Stimulated activated CD4-positive, alpha-beta T cell treated with anti-CD3 and anti-CD28 coated beads, Interleukin-15, amount 100 ng/mL, for 1 hour (primary cell): Measurements from ENCODE around the gene IDH3A.

Experiments
- DNase-seq, 2 donors: peaks; one replicate each; pipeline ENCODE4 v3.0.0-alpha.2; 2020; ENCODE audit warnings: low read depth in 1 of 2, low spot score in 1 of 2

The IDH3A gene

GRCh38 chr15:78201281-78202190, 52.4 kb downstream of the IDH3A start:
- DNase-seq: no peak

DNA sequence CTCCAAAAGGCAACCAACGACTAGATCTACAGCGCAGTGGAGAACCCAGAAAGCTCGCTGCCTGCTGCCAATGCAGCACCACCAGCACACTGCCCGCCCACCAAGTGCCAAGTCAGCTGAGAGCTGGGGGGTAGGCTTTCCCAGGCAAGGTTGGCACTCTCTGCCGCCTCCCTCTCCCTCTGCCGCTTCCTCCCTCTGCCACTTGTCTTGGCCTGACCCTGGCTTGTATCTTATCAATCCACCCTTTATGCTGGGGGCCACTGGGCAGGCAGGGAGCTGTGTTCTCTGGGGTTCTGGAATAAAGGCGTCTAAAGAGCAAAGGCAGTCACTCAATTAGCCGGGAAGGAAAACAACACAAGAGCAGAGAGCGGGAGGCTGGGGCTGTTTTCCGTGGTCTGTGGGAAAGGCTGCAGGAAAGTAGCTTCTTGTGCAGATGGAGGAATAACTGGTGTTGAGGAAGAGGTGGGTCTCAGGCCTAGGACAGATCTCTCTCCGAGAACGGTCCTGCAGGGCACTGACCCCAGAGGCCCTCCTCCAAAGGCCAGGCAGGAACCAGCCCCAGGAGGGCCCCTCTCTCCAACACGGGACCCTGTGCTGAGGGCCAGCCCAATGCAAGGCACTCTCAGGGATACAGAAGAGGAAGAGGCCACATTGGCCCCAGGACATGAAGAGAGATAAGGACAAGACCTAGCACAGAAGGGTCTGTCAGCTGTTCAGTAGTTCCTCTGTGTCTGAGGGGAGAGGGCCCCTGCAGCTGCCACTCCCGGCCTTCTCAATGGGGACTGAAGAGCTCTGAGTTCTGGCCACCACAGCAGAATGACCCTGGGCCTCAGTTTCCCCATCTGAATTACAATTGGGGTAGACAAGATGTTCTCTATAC, 54.4 kb downstream of the IDH3A start:
- no peak for DNase-seq

- no peak for DNase-seq
Observed at GRCh38 chr15:78204351-78205309, 55.5 kb downstream of the IDH3A start.

DNA sequence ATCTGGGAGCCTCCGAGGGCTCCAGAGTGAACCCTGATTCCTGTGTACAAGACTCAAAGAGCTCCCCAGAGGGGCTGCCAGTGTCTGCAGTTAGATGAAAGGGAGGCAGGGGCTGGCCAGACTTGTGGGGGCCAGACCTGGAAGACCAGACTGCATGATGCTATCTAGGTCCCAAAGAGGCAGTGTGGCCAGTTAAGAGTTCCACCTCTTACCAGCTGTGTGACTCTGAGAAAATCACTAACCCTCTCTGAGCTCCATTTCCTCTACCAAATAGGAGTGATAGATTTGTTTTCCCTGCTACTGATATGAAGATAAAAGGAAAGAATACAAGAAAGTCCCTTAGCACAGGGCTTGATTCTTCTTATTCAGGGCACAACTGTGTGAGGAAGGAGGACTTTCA, 56.2 kb downstream of the IDH3A start:
- DNase-seq: no peak

DNA sequence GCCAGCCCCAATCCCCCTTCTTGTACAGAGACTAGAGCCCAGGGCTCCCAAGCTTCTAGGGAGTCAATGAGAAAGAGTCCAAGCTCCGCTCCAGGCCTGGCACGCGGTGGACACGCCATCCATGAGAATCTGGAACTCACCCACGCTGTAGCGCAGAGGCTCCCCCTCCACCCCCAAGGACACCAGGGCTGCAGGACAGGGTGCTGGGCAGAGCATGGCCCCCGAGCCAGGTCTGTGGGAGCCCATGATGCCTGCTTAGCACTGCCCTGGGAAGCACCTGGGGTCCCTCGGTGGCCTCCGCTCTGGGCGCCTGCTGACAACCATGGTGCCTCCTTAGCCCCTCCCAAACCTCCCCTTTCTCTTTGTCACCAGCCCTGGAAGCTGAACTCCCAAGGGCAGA, 56.7 kb downstream of the IDH3A start:
- no peak for DNase-seq

GRCh38 chr15:78206326-78207109, 57.4 kb downstream of the IDH3A start:
- no peak for DNase-seq

GRCh38 chr15:78207110-78207458, 57.9 kb downstream of the IDH3A start:
- DNase-seq: no peak

DNA sequence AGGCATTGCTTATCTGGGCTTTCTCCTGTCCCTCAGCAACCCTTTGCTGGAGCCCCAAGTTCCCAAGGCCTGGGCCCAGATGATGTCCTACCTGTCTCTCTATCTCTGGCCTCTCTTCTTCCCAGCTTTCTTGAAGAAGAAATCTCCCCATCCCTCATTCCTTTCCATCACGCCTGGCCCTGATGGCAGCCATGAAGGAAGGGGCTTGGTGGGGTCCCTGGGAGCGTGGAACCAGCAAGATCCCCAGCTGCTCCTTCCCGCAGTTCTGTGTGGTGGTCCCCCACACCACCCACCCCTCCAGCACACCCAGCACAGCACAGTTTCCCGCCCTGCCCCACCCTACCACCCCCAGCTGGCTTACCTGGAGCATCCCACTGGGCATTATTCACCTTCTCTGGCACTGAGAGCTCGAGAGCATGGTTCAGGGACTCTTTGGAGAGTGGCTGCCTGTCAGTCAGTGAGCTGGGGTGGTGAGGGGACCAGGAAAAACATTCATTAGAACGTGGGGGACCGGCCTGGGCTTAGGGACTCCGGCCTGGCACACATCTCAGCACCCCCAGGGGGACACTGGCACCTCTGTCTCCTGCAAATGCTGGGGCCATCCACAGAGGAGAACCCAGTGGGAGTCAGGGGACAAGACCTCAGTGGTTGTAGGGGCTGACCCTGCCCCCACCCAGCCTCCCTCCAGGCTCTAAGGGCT, 58.6 kb downstream of the IDH3A start:
- DNase-seq: no peak

GRCh38 chr15:78208341-78208844, 59.2 kb downstream of the IDH3A start:
- DNase-seq: no peak

DNA sequence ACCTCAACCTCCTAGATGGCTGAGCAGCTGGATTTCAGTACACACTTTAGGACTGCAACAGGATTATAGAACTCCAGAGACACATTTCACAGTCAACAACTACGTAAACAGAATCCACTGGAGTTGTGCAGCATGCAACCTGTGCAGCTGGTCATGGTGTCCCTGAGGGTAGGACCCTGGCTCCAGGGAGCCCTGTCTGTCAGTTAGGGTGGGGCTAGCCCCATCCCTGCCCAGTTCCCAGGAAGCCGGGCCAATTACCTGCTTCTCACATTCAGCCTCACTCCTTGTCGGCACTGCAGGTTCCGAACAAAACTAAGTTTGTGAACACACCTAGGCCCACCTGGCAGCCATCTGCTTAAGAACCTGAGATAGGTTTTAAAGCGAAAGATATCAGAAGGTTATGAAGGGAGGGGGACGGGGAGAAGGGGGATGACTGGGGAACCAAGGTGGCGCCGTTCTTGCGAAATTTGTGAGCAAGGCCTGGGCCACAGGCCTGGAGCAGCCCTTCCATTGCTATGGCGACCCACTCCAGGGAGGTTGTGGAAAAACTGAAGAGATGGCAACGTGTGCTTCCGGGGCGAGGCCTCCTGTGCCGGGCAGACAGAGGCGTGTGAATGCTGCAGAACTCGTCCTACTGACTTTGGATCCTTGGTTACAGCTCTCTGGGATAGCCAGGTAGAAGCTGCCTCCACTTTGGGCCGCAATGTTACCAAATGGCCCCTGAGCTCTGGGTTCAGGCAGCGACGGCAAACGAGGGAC, 59.9 kb downstream of the IDH3A start:
- no peak for DNase-seq

DNA sequence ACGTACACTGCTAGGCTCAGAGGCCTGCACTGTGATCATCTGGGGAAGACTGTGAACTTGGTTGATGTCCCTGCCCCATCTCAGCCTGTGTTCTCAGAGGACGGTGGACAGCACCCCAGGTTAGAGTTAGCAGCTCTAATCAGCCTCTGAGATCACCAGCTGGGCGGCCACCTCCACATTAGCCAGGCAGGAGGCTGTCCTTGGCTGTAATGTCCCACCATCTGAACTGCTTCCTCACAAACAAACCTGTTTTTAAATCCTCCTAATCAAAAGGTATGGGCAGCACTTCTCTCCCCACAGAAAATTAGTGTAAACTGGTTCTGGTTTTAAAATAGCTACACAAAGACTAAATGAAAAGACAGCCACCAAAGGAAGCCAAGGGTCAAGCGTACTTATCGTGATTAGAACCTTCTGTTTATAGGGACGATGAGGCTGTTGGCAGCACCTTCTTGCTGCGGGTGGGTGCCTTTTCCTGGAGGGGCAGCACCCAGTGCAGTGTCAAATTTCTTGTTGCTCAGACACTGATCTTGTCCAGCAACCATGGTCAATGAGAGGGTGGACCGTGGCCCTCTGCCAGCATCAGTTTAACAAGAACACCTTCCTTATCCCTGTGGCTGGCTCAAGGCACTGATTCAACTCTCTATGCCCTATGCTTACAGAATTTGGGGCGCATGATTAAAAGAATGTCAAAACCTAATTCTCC, 60.6 kb downstream of the IDH3A start:
- no peak for DNase-seq

DNA sequence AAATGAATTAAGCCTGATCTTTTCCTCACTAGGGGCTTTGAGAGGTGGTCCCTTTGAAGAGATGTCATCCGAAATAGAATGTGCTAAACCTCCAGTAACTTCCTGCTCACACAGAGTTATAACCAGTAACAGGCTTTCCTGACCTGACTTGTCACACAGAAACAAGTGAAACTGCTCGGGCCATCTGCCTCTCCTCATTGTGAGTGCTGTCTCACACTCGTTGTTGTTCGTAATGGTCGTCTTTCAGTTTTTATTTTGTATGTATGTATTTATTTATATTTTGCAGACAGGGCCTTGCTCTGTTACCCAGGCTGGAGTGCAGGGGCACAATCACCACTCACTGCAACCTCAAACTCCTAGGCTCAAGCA, 61.2 kb downstream of the IDH3A start:
- no peak for DNase-seq

- no peak for DNase-seq
Observed at GRCh38 chr15:78211189-78211921, 62.2 kb downstream of the IDH3A start.

DNA sequence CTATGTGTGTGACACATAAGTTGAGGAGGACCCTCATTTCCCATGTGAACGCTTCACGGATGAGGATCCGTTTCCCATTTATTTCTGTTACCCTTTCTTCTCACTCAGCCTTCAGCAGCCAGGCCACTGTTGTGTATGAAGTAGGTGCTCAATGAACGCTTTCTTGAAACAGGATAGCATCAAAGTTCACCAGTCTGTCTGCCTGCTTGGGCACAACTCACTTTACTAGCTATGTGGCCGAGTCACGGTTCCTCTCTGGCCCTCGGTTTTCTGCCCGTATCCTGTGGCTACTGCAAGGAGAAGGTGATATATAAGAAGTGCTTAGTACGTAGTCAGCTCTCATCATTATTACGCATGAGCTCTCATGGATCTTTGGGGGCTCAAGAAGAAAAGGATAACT, 62.8 kb downstream of the IDH3A start:
- no peak for DNase-seq

DNA sequence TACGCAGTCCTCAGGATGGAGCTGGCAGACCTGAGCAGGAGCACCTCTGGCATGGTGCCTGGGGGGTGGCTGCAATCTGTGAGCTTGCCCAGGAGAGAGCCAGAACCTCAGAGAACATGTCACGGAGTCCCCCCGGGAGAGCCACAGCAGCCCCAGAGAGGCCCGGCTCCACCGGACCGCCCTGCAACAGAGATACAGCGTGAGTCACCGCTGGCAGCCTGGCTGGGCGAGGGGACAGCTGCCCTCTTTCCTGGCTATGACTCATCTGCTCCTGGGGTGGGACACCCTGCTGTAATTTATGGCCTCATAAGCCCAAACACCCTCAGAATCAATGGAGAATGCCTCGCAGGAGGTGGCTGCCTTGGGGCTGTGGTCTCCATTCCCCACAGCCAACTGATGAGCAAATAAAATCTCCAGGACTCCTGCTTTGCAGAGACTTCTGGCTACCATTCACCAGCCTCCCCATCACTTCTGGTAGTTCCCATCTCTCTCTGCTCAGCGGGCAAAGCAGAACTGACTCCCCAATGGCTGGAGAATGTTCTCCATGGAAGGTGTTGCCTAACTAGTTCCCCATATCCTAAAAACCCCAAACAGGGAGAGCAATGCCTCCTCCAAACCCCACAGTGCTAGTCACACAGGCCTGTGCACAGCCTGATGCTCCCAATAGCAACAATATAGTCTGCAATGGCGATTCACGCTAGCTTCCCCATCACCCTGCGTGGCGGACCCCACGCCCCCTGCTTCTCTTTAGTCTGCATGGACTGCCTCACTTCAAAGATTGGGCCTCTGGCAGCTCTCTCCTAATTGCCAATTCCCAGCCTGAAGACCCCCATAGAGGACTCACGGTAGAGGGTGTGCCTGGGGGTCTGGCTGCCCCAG, 63.6 kb downstream of the IDH3A start:
- DNase-seq: no peak

- no peak for DNase-seq
Observed at GRCh38 chr15:78213425-78213750, 64.2 kb downstream of the IDH3A start.

DNA sequence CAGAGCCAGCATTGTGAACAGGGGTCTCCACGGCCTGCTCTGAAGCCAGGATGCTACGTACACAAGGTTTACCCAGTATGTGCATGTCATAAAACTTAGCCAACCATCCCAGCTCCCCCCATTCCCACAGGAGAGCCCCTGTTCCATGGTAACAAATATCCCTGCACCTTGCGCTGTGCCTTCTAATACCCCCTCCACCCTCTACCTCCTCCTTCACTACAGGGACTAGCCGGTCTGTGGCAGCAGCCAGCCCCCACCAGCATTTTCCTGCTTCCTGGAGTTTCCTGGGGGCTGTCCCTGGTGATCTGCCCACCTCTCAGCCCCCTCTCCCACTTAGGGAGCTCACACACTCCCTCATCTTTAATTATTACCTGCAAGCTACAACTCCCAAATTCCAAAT, 64.8 kb downstream of the IDH3A start:
- no peak for DNase-seq
